ENCODE measurements around the gene PRLR.

DNA sequence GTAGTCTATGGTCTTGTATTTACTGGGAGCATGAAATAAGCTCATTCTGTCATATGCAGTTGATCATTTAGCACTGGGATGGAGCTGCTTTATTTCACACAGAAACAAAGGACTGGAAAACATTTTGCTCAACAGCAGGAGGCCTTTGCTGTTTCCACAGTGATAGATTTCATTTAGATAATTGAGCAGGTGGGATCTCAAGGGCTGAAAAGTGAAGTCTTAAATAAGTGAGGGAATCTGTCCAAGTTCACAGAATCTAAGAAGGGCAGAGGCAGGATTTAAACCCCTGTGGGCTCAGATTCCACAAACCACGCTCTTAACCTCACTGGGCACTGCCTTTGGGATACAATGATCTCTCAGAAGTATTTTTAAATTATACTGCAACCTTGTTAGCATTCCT lies 47.8 kb downstream of the PRLR start:
- TF ChIP-seq TEAD4 (IDR thresholded peaks at IDR 0.05) (no peak), CREB1 (IDR thresholded peaks at IDR 0.05; ENCODE audit: low read depth) (no peak), EP300 (IDR thresholded peaks at IDR 0.05; ENCODE audit: borderline replicate concordance) (no peak), TCF12 (IDR thresholded peaks at IDR 0.05; ENCODE audit: low read depth) (no peak), RAD21 (IDR thresholded peaks at IDR 0.05; ENCODE audit: low read depth) (no peak)
- TF ChIP-seq, protein P1, sequence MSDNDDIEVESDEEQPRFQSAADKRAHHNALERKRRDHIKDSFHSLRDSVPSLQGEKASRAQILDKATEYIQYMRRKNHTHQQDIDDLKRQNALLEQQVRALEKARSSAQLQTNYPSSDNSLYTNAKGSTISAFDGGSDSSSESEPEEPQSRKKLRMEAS (IDR thresholded peaks at IDR 0.05) = no peak

Data from Ishikawa (cell line).